Fibroblast of lung (primary cell): ENCODE measurements around the gene SLC2A1. TPM values are rescaled to one million over a fixed set of nuclear protein-coding genes. Genes with fewer than 3 reads are reported as not detected.

Experiments
- DNase-seq, 2 donors: peaks; one replicate each; pipeline versions ENCODE4 v3.0.0 to v3.0.0-alpha.2; 2010; ENCODE audit warnings: low read depth in 2 of 2
- H2AFZ ChIP-seq: 2 replicates; pipeline ENCODE4 v1.5.1; 2012; ENCODE audit warnings: low read length, control low read depth, inconsistent platforms
- H3K27ac ChIP-seq: 2 replicates; pipeline ENCODE4 v1.5.1; 2011; ENCODE audit warnings: low read length, control low read depth; ENCODE audit not compliant: insufficient read depth
- H3K27me3 ChIP-seq: 2 replicates; pipeline ENCODE4 v1.5.1; 2011; ENCODE audit warnings: mild to moderate bottlenecking, low read length; ENCODE audit not compliant: control insufficient read depth, insufficient read depth
- H3K36me3 ChIP-seq: 2 replicates; pipeline ENCODE4 v1.5.1; 2011; ENCODE audit warnings: low read length; ENCODE audit not compliant: control insufficient read depth, insufficient read depth
- H3K4me1 ChIP-seq: 2 replicates; pipeline ENCODE4 v1.5.1; 2011; ENCODE audit warnings: low read length; ENCODE audit not compliant: control insufficient read depth, insufficient read depth; ENCODE audit errors: extremely low read depth
- H3K4me2 ChIP-seq: 2 replicates; pipeline ENCODE4 v1.5.1; 2011; ENCODE audit warnings: low read length, control low read depth; ENCODE audit not compliant: insufficient read depth; ENCODE audit errors: extremely low read depth
- H3K4me3 ChIP-seq, 4 experiments: fragments of 200-600 bp in 1 of 4; sonication (generic) in 1 of 4; replicated peaks in 1 of 4; 2 replicates each; pipeline ENCODE4 v1.5.1; 2011 to 2016; ENCODE audit warnings: low read length in 4 of 4, low read depth in 3 of 4, mild to moderate bottlenecking in 3 of 4, control low read depth in 2 of 4, inconsistent platforms in 1 of 4, mixed read lengths in 1 of 4; ENCODE audit not compliant: insufficient read depth in 1 of 4; ENCODE audit errors: control extremely low read depth in 1 of 4
- H3K79me2 ChIP-seq: 2 replicates; pipeline ENCODE4 v1.5.1; 2012; ENCODE audit warnings: mild to moderate bottlenecking, low read length, inconsistent platforms; ENCODE audit not compliant: control insufficient read depth, insufficient read depth
- H3K9ac ChIP-seq: 2 replicates; pipeline ENCODE4 v1.5.1; 2011; ENCODE audit warnings: mild to moderate bottlenecking, low read length, control low read depth; ENCODE audit not compliant: insufficient read depth
- H3K9me3 ChIP-seq: 2 replicates; pipeline ENCODE4 v1.5.1; 2012; ENCODE audit warnings: low read depth, low read length; ENCODE audit not compliant: control insufficient read depth, insufficient read depth
- H4K20me1 ChIP-seq: 2 replicates; pipeline ENCODE4 v1.5.1; 2011; ENCODE audit warnings: low read length; ENCODE audit not compliant: control insufficient read depth, insufficient read depth; ENCODE audit errors: extremely low read depth
- CTCF ChIP-seq, 2 donors: IDR thresholded peaks in 1 of 2; conservative IDR thresholded peaks in 1 of 2; 1 replicate in 1 of 2; 2 replicates in 1 of 2; pipeline ENCODE4 v1.5.1; 2011 to 2012; ENCODE audit warnings: low read length in 2 of 2, control low read depth in 1 of 2, inconsistent platforms in 1 of 2, low read depth in 1 of 2, mild to moderate bottlenecking in 1 of 2
- EZH2 ChIP-seq: IDR thresholded peaks from 2 replicates; pipeline ENCODE4 v1.5.1; 2012; ENCODE audit warnings: low read length, control low read depth, mild to moderate bottlenecking; ENCODE audit errors: missing control alignments
- polyA plus RNA-seq, 2 donors: library from polyadenylated mRNA; depleted of rRNA in 1 of 2; stranded (reverse) in 1 of 2; unstranded in 1 of 2; fragments of >200 nt; gene quantifications; 2 replicates each; pipeline ENCODE4 v1.2.1, GENCODE V29; 2011 to 2012; ENCODE audit warnings: missing spikeins in 1 of 2
- total RNA-seq: library from RNA; depleted of rRNA; stranded (reverse); fragments of >200 nt; gene quantifications from 2 replicates; pipeline ENCODE4 v1.2.1, GENCODE V29; 2014

The SLC2A1 gene
- total and polyA plus RNA-seq, 2 donors (not counting 1 experiment from before 2014, with no cell fraction given): 29.9 to 56.5 TPM

GRCh38 chr1:42946120-42946898, 12.4 kb downstream of the SLC2A1 start:
- Histone ChIP-seq H3K27ac (no peak overlapping the region), H3K4me2 (no peak overlapping the region), H3K4me3 (no peak overlapping the region), H3K79me2 (peaks cover 37% of the 10 kb centered on the region), H3K9me3 (no peaks in the 10 kb centered on the region), H2AFZ (no peak overlapping the region), H3K9ac (no peak overlapping the region), H3K4me1 (peaks cover 18% of the 10 kb centered on the region), H4K20me1 (no peaks in the 10 kb centered on the region), H3K36me3 (no peaks in the 10 kb centered on the region), H3K27me3 (no peaks in the 10 kb centered on the region)
- no peak for DNase-seq
- TF ChIP-seq EZH2 (no peak), CTCF (conservative IDR thresholded peaks at IDR 0.05 in 1 of 2, IDR thresholded peaks at IDR 0.05 in 1 of 2; ENCODE audit: low read depth in 1 of 2, low read length in 2 of 2) (no peak)

- no peak overlapping the region for H3K9ac ChIP-seq
- peaks cover 26% of the 10 kb centered on the region for H3K4me1 ChIP-seq
- no peak overlapping the region for H3K4me2 ChIP-seq
- TF ChIP-seq EZH2 (no peak), CTCF (conservative IDR thresholded peaks at IDR 0.05 in 1 of 2, IDR thresholded peaks at IDR 0.05 in 1 of 2; ENCODE audit: low read depth in 1 of 2, low read length in 2 of 2) (no peak)
- no peak for DNase-seq
- H3K4me3 ChIP-seq: no peak overlapping the region
- H2AFZ ChIP-seq: no peak overlapping the region
- no peak overlapping the region for H3K27ac ChIP-seq
- H3K79me2 ChIP-seq: peaks cover 29% of the 10 kb centered on the region
- H3K36me3 ChIP-seq: no peaks in the 10 kb centered on the region
- no peaks in the 10 kb centered on the region for H4K20me1 ChIP-seq
- no peaks in the 10 kb centered on the region for H3K27me3 ChIP-seq
- no peaks in the 10 kb centered on the region for H3K9me3 ChIP-seq
Observed at GRCh38 chr1:42945164-42945563, 13.5 kb downstream of the SLC2A1 start.

GRCh38 chr1:42944246-42944928, 14.3 kb downstream of the SLC2A1 start:
- TF ChIP-seq CTCF (conservative IDR thresholded peaks at IDR 0.05 in 1 of 2, IDR thresholded peaks at IDR 0.05 in 1 of 2; ENCODE audit: low read depth in 1 of 2, low read length in 2 of 2) (no peak), EZH2 (no peak)
- H3K9me3 ChIP-seq: no peaks in the 10 kb centered on the region
- no peak overlapping the region for H3K27ac ChIP-seq
- no peaks in the 10 kb centered on the region for H3K27me3 ChIP-seq
- H3K79me2 ChIP-seq: peaks cover 25% of the 10 kb centered on the region
- no peak overlapping the region for H3K4me2 ChIP-seq
- H3K9ac ChIP-seq: no peak overlapping the region
- H4K20me1 ChIP-seq: no peaks in the 10 kb centered on the region
- H2AFZ ChIP-seq: no peak overlapping the region
- H3K36me3 ChIP-seq: no peaks in the 10 kb centered on the region
- peaks cover 22% of the 10 kb centered on the region for H3K4me1 ChIP-seq
- DNase-seq: no peak
- no peak overlapping the region for H3K4me3 ChIP-seq
